ENCODE measurements around the gene ARID5B.
A peak's percentile ranks its signal among the peaks of the same experiment; 100 is the strongest.

Gene ARID5B

GRCh38 chr10:61899997-61900828, 1.3 kb upstream of the ARID5B start (continued):
- TF ChIP-seq REST (tag by site-specific recombination; IDR thresholded peaks at IDR 0.05) (no peak), ZNF175 (tag by site-specific recombination; IDR thresholded peaks at IDR 0.05) (no peak), YY2 (tag by site-specific recombination; IDR thresholded peaks at IDR 0.05) (no peak), ZBTB17 (tag by site-specific recombination; IDR thresholded peaks at IDR 0.05) (peak; percentile 65), ZNF138 (tag by site-specific recombination; IDR thresholded peaks at IDR 0.05; ENCODE audit: borderline replicate concordance) (no peak), ZNF174 (tag by site-specific recombination; IDR thresholded peaks at IDR 0.05) (no peak), ZNF529 (tag by site-specific recombination; IDR thresholded peaks at IDR 0.05; ENCODE audit: insufficient replicate concordance) (no peak), ZNF692 (tag by site-specific recombination; IDR thresholded peaks at IDR 0.05) (peak; percentile 62; the same call in 1 of the 2 replicates), ZNF214 (tag by site-specific recombination; IDR thresholded peaks at IDR 0.05; ENCODE audit: borderline replicate concordance) (no peak), ZNF768 (tag by site-specific recombination; IDR thresholded peaks at IDR 0.05) (no peak), ELK4 (IDR thresholded peaks at IDR 0.05; ENCODE audit: borderline replicate concordance, low read depth, low read length) (no peak), ZNF558 (tag by site-specific recombination; IDR thresholded peaks at IDR 0.05) (no peak), ZBTB20 (tag by site-specific recombination; IDR thresholded peaks at IDR 0.05) (no peak; the same call in 1 of the 2 replicates), PRDM10 (tag by site-specific recombination; IDR thresholded peaks at IDR 0.05) (0 out of 2 replicates have a peak, but pooled peaks have one; percentile 31), ZFP37 (tag by site-specific recombination; IDR thresholded peaks at IDR 0.05) (no peak), KLF9 (tag by site-specific recombination; IDR thresholded peaks at IDR 0.05; ENCODE audit: low read depth) (0 out of 2 replicates have a peak, but pooled peaks have one; percentile 30), ZNF580 (tag by site-specific recombination; IDR thresholded peaks at IDR 0.05) (peak; percentile 65; the same call in 1 of the 2 replicates), OVOL3 (tag by site-specific recombination; IDR thresholded peaks at IDR 0.05) (peak; percentile 75), PRDM2 (tag by site-specific recombination; IDR thresholded peaks at IDR 0.05; ENCODE audit: borderline replicate concordance) (no peak), ZNF704 (tag by site-specific recombination; IDR thresholded peaks at IDR 0.05) (no peak), ZNF324 (tag by site-specific recombination; IDR thresholded peaks at IDR 0.05) (no peak)

Data from HEK293 (cell line).